Fibroblast of lung (primary cell): ENCODE data around the gene ISYNA1.

Experiments
- EZH2 ChIP-seq: IDR thresholded peaks from 2 replicates; pipeline ENCODE4 v1.5.1; 2012; ENCODE audit warnings: low read length, control low read depth, mild to moderate bottlenecking; ENCODE audit errors: missing control alignments
- TF ChIP-seq, protein P1 (sequence below), 2 donors: IDR thresholded peaks in 1 of 2; conservative IDR thresholded peaks in 1 of 2; 1 replicate in 1 of 2; 2 replicates in 1 of 2; pipeline ENCODE4 v1.5.1; 2011 to 2012; ENCODE audit warnings: low read length in 2 of 2, control low read depth in 1 of 2, inconsistent platforms in 1 of 2, low read depth in 1 of 2, mild to moderate bottlenecking in 1 of 2

- TF ChIP-seq, protein P1, sequence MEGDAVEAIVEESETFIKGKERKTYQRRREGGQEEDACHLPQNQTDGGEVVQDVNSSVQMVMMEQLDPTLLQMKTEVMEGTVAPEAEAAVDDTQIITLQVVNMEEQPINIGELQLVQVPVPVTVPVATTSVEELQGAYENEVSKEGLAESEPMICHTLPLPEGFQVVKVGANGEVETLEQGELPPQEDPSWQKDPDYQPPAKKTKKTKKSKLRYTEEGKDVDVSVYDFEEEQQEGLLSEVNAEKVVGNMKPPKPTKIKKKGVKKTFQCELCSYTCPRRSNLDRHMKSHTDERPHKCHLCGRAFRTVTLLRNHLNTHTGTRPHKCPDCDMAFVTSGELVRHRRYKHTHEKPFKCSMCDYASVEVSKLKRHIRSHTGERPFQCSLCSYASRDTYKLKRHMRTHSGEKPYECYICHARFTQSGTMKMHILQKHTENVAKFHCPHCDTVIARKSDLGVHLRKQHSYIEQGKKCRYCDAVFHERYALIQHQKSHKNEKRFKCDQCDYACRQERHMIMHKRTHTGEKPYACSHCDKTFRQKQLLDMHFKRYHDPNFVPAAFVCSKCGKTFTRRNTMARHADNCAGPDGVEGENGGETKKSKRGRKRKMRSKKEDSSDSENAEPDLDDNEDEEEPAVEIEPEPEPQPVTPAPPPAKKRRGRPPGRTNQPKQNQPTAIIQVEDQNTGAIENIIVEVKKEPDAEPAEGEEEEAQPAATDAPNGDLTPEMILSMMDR (conservative IDR thresholded peaks at IDR 0.05 in 1 of 2, IDR thresholded peaks at IDR 0.05 in 1 of 2; ENCODE audit: low read depth in 1 of 2, low read length in 2 of 2), result no peak
- TF ChIP-seq EZH2, result no peak
Observed at GRCh38 chr19:18415178-18415867, 22.6 kb downstream of the ISYNA1 start.
